HG03378 (cell line): ENCODE results near the gene CFHR5.
"Not testable (repeated sequence)": the region's sequence is repeated elsewhere in the genome, so short reads cannot be mapped to it uniquely, and the experiment has no call there.

Source experiments
- ATAC-seq: cut with Tn5 transposase; IDR thresholded peaks from one replicate; pipeline ENCODE4 v1.9.1; 2021; ENCODE audit warnings: mild to moderate bottlenecking, moderate library complexity; ENCODE audit not compliant: unreplicated experiment

The CFHR5 gene

DNA sequence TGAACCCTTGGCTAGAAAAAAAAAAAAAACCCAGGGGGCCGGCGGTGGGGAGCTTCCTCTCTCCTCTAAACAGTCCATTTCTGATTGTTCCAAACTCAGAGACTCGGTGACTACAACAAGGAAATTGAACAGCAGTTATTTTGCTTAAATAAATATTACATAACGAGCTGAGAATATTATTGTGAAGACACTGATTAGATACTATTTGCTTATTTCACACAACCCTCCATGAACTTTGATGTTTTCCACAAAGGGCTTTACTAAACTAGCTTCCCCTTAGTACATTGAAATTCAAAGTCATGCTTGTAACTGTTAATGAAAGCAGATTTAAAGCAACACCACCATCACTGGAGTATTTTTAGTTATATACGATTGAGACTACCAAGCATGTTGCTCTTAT lies at the start of gene CFHR5:
Gene CFHR5 (plus strand): TSS at position 279 of the 400 bp plus-strand sequence. CDS start 109 bp downstream, at position 388.
- no peak for ATAC-seq

DNA sequence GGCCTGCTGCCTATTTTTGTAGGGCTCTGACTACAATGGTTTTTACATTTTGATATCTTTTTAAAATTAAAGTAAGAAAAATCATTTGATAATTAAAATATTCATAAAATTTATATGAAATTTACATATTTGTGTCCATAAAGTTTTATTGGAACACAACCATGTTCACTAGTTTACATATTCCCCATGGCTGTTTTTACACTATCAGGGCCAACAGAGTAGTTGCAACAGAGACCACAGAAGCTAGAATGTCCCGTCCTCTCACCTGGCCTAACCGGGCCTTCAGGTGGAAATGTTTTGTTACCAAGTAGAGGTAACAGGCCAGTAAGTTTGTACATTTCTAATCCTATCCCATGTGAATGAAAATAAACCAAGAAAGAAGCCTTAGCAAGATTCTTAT lies 44.5 kb upstream of the CFHR5 start:
- not testable (repeated sequence) for ATAC-seq

DNA sequence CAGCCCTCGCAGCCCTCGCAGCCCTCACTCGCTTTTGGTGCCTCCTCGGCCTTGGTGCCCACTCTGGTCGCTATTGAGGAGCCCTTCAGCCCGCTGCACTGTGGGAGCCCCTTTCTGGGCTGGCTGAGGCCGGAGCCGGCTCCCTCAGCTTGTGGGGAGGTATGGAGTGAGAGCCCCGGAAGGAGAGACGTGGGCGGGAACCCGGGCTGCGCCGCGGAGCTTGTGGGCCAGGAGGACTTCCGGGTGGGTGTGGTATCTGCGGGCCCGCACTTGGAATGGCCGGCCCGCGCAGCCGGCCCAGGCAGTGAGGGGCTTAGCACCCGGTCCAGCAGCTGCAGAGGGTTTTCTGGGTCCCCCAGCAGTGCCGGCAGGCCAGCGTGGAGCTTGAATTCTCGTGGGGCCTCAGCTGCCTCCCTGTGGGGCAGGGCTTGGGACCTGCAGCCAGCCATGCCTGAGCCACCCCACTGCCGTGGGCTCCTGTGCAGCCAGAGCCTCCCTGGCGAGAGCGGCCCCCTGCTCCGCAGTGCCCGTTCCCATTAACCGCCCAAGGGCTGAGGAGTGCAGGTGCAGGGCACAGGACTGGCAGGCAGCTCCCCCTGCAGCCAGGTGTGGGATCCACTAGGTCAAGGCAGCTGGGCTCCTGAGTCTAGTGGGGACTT lies 43.7 kb upstream of the CFHR5 start:
- no peak for ATAC-seq

DNA sequence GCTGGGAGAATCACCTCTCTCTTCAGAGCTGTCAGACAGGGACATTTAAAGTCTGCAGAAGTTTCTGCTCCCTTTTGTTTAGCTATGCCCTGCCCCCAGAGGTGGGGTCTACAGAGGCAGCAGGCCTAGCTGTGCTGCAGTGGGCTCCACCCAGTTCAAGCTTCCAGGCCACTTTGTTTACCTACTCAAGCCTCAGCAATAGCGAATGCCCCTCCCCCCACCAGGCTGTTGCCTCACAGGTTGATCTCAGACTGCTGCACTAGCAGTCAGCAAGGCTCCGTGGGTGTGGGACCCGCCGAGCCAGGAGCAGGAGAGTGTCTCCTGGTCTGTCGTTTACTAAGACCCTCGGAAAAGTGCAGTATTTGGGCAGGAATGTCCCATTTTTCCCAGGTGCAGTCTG lies 35.9 kb upstream of the CFHR5 start:
- not testable (repeated sequence) for ATAC-seq

DNA sequence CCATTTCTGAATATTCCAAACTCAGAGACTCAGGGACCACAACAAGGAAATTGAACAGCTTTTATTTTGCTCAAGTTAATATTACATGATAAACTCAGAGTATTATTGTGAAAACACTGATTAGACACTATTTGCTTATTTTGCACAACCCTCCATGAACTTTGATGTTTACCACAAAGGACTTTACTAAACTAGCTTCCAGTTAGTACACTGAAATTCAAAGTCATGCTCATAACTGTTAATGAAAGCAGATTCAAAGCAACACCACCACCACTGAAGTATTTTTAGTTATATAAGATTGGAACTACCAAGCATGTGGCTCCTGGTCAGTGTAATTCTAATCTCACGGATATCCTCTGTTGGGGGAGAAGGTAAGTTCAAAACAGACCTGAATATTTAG lies 33.8 kb upstream of the CFHR5 start, which contains the start of gene CFHR2:
Gene CFHR2 (plus strand): TSS at position 171 of the 400 bp plus-strand sequence. CDS start 143 bp downstream, at position 314.
- ATAC-seq, result not testable (repeated sequence)

DNA sequence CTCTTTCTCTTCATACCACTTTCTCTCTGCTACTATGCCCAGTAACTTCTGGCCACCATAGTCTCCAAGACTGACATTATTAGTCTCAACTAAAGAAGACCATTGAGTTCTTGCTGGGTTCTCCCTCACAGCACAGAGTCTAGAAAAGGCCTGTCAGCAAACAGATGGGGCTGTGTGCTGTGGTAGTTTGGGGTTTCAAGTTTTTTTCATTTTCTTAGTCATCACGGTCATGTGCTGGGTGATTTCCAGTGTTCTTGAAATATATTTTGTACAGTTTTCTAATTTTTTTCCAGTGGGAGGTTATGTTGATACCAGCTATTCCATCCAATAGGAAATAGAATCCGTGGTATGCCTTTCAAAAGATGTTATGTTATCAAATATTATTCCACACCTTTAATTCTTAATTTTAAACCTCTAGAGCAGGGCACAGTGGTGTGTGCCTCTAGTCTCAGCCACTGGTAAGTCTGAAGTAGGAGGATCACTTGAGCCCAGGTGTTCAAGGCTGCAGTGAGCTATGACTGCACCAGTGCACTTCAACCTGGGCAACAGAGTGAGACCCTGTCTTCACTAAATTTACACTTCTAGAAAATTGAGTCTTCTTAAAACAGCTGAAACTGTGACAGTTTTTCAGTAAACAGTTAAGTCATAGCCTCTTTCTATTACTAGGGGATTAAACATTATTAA lies 25.5 kb upstream of the CFHR5 start:
- ATAC-seq, result peak; percentile 92

DNA sequence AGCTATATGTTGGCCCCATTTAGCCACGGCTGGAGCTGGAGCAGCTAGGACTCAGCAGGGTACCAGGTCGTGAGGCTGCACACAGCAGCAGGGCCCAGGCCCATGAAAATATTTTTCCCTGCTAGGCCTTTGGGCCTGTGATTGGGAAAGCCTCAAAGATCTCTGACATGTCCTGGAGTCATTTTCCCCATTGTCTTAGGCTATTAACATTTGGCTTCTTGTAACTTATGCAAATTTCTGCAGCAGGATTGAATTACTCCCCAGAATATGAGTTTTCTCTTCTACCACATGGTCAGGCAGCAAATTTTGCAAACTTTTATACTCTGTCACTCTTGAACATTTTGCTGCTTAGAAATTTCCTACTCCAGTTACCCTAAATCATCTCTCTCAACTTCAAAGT lies 22.6 kb upstream of the CFHR5 start:
- no peak for ATAC-seq

DNA sequence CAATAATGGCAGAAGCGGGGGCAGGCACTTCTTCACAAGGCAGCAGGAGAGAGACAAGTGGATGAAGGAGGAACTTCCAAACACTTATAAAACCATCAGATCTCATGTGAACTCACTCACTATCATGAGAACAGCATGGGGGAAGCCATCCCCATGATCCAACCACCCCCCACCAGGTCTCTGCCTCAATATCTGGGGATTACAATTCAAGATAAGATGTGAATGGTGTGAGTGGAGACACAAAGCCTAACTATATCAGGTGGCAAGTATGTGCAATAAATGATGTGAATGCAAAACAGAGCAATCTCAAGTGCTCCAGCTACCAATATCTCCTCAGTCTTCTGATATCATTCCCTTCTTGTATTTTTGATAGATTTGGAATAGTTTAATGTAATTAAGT lies 21.4 kb upstream of the CFHR5 start:
- no peak for ATAC-seq

DNA sequence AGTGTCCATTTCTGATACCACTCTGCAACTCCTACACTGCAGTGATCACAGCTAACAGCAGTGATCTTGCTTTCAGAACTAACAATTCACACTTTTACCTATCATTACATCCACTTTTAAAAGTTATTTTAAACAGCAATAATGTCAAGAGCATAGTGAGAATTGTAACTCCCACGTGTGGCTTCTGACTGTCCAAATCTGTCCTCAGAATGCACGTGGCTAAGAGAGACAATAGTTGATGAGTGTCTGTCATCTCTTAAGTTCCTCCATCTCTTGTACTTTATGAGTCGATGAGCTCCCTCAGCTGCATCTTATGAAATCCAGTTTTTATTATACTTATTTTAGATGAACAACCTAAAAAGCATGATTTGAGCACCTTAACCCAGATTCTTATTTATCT lies 16.5 kb upstream of the CFHR5 start:
- peak; percentile 82 for ATAC-seq

DNA sequence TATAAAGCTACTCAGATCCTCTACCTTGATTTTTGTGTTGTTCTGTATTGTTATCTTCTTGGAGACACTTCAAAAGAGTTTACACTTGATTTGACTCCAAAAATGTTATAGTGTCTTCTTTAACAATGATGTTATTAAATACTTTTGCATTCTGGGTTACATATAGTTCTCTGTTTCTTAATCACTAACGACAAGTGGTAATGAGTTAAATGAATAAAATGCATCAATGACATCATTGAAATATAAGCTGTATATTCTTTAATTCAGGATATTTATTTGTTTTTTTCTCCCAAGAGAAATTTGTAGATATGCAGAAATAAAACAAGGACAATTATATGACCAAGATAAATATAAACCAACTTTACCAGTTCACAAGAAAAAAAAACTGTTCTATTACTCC lies 7.2 kb upstream of the CFHR5 start:
- ATAC-seq, result no peak

DNA sequence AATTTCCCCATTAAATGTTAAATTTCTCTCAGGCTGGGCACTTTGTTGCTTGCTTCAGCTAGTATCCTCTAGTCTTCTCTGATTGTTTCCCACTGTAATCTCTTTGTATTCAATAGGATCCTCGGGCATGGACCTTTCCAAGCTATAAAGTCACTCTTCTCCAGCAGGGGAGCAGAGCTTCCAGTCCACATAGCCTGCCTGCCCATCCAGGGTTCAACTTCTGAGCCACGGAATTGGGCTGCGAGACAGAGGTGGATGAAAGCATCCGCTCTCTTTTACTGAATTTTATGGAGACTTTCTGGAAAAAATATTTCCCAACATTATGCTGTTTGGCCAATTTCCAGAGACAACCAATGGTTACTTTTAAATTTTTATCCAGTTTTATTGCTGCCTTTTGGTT lies 1.1 kb upstream of the CFHR5 start:
- ATAC-seq, result no peak

DNA sequence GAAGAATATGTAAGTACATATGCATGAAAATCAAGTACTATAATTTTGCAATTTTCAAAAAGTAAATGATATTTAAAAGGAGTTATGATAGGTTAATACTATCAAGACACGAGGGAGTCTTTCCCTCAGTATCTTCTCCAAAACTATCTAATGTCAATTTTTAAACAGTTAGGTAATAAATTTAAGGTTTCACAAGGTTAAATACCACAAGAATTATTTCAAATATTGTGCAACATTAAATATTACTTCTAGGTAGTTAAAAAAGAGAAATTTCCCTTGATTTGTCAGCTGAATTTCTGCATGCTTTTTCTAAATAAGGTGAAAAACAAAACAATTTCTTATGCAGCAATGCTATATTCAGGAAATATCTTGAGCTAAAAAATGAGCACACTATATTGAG lies 3.5 kb downstream of the CFHR5 start:
- ATAC-seq, result no peak

DNA sequence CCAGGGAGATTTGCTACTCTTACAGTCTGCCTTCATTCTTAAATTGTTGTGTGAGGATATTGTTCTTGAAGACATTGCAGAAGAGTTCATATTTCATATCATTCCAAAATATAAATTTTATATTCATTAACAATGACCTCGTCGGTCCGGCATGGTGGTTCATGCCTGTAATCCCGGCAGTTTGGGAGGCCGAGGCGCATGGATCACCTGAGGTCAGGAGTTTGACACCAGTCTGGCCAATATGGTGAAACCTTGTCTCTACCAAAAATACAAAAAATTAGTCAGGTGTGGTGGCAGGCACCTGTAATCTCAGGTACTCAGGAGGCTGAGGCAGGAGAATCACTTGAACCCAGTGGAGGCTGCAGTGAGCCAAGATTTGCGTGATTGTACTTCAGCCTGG lies 4.9 kb downstream of the CFHR5 start:
- not testable (repeated sequence) for ATAC-seq

DNA sequence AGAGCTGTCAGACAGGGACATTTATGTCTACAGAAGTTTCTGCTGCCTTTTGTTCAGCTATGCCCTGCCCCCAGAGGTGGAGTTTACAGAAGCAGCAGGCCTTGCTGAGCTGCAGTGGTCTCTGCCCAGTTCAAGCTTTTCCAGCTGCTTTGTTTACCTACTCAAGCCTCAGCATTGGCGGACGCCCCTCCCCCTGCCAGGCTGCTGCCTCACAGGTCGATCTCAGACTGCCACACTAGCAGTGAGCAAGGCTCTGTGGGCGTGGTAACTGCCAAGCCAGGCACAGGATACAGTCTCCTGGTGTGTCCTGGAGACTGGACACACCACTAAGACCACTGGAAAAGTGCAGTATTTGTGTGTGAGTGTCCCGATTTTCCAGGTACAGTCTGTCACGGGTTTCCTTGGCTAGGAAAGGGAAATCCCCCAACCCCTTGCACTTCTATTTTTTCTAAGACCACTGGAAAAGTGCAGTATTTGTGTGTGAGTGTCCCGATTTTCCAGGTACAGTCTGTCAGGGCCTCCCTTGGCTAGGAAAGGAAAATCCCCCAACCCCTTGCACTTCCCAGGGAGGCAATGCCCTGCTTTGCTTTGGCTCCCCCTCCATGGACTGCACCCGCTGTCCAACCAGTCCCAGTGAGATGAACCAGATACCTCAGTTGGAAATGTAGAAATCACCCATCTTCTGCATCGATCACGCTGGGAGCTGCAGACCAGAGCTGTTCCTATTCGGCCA lies 14.7 kb downstream of the CFHR5 start:
- ATAC-seq, result not testable (repeated sequence)

DNA sequence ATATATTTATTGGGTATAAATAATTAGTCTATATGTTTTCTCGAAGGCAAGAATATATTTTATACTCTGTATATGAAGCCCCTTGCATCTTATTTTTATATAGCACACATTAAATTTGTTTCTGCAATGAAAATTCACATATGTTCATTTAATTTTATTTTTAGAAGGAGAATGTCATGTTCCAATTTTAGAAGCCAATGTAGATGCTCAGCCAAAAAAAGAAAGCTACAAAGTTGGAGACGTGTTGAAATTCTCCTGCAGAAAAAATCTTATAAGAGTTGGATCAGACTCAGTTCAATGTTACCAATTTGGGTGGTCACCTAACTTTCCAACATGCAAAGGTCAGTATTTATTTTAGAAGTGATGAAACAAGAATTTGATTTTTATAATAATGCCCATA lies 16.6 kb downstream of the CFHR5 start:
- no peak for ATAC-seq

DNA sequence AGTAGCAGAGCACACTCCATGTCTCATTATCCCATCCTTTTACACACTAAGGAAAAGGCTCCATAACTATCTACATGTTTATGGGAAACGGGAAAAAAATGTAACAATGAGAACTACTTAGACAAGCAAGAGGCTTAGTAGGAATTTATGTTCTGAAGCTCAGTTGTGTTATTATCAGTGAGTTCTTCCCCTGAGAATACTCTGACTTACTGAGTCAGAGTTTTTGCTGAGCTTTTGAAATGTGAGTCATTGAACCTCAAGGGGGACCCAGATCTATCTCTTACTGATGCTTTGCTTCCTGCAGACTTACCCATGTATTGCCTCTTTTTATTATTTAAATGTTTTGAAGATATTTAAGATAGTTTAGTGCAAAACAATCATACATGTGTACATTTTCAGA lies 20.1 kb downstream of the CFHR5 start:
- ATAC-seq, result peak; percentile 66

DNA sequence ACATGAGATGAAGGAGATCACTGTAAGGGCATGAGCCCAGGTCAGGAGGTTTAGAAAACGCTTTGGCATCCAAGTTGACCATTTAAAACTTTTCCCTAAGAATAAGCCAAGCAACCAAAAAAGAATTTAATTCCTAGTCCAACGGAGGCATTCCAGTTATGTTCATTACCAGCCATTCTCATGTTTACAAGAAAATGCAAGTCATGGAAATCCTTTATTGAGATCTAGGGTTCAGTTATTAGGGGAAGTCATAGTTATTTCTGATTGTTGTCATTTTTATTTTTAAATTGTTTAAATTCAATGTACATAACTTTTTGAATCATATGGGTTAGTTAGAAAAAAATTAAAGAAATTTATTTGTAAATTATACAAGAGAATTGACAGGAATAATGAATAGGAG lies 24.5 kb downstream of the CFHR5 start:
- no peak for ATAC-seq

DNA sequence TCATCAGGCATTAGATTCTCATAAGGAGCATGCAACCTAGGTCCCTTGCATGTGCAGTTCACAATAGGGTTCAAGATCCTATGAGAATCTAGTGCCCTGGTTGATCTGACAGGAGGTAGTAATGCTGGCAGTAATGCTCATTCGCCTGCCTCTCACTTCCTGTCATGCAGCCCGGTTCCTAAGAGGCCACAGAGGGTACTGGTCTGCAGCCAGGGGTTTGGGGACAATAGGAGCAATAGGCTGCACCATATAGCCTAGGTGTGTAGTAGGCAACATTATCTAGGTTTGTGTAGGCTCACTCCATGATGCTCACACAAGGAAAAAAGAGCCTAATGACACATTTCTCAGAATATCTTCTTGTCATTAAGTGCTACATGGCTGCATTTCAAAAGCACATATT lies 25.8 kb downstream of the CFHR5 start:
- ATAC-seq, result no peak

DNA sequence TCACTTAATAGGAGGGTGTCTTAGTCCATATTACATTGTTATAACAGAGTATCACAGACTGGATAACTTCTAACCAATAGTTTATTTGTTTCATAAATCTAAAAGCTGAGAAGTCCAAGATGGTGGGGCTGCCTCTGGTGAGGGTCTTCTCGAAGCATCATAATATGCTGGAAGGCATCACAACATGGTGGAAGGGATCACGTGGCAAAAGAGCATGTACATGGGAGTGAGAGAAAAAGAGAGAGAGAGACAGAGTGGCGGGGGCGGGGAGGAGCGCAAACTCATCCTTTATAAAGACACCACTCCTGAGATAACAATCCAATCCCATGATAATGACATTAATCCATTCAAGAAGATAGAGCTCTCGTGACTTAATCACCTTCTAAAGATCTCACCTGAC lies 31.5 kb downstream of the CFHR5 start:
- ATAC-seq, result no peak

DNA sequence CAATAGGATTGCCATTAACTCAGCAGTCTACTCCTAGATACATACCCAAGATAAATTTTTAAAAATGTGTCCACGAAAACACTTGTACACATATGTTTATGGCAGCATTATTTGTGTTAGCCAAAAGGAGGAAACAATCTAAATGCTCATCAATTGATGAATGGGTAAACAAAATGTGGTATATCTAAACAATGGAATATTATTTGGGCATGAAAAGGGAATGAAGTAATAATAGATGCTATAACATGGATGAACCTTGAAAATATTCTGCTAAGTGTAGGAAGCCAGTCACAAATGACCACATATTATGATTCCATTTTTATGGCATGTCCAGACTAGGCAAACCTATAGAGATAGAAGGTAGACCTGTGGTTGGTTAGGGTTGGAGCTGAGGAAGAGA lies 34.3 kb downstream of the CFHR5 start:
- ATAC-seq, result no peak

DNA sequence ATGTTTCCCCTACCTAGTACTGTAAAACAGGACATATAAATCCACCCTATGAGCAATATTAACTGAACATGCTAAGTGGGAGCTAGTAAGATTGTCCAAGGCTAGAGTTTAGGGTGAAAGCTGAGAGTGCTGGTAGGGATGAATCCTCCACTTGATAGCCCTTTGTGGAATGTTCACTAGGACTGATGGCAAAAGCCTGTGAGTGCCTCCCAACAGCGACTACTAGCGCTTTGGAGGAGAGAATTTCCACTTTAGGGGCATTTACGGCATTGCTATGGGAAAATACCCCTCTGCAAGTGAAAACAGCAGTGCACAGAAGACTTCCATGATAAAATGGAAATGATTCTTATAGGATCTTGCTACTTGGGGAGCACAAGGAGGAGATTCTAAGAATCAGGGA lies 35.9 kb downstream of the CFHR5 start:
- ATAC-seq, result no peak

DNA sequence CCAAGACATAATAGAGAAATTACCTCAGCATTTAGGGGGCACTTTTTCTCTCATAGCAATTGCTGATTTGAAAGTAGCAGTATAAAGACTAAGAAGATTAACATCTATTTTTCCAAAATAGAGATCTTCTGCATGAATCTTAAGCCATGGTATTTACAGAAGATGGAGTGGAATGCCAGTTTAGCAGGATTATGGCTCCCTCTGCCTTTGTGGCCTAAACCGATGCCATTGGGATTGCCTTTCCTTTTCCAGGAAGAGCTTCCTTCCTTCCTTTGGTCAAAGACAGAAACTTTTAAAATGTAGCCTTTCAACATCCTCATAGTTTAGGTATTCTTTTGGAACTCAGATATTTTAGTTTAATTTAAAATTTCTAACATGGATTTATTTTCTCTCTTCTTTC lies 39.4 kb downstream of the CFHR5 start:
- no peak for ATAC-seq
